Measurements from ENCODE around the gene PTGER3. TPM values are rescaled to one million over a fixed set of nuclear protein-coding genes. Genes with fewer than 3 reads are reported as not detected.

PTGER3 gene
- polyA plus RNA-seq, 1 donor (not counting 4 experiments of a cell fraction or from before 2014, with no cell fraction given), result 0.04 TPM

DNA sequence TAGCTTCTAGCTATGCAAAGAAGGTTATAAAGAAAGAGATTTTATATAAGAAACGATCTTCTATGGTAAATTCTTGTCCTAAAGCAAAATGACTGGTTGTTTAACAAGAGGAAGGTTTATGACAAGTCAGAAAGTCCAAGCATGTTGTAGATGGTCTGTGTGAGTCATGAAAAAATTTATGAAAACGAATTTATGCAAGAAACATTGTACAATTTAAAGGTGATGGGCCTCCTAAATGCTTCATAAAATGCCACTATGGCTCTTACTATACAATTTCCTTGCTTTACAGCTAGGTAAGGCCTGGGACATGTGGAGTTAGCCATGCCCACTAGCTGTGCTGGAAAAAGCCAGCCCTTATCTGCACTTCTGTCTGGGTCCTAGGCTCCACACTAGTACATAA is 125.4 kb downstream of the PTGER3 start:
- Histone ChIP-seq H3K9me3 (ENCODE audit: control insufficient read depth, low read depth, low read length) (no peaks in the 10 kb centered on the region), H3K4me2 (ENCODE audit: control insufficient read depth, extremely low read depth, insufficient read depth, low read depth, low read length) (no peak overlapping the region), H4K20me1 (ENCODE audit: control insufficient read depth, extremely low read depth, insufficient read depth, low read length) (no peaks in the 10 kb centered on the region), H3K27me3 (ENCODE audit: control insufficient read depth, extremely low read depth, insufficient read depth, low read length) (no peaks in the 10 kb centered on the region), H3K27ac (ENCODE audit: control insufficient read depth, insufficient read depth, low read length) (no peak overlapping the region), H3K9ac (ENCODE audit: control insufficient read depth, extremely low read depth, insufficient read depth, low read length) (no peak overlapping the region), H2AFZ (ENCODE audit: control insufficient read depth, low read length) (no peak overlapping the region), H3K79me2 (ENCODE audit: control insufficient read depth, insufficient read depth, low read length) (no peaks in the 10 kb centered on the region), H3K36me3 (ENCODE audit: control insufficient read depth in 2 of 2, extremely low read depth in 1 of 2, insufficient read depth in 2 of 2, low read length in 2 of 2) (no peaks in the 10 kb centered on the region), H3K4me3 (ENCODE audit: control insufficient read depth in 2 of 3, extremely low read depth in 1 of 3, insufficient read depth in 2 of 3, low read depth in 1 of 3, low read length in 3 of 3) (no peak overlapping the region), H3K9me1 (ENCODE audit: control insufficient read depth, extremely low read depth, insufficient read depth, low read length) (no peaks in the 10 kb centered on the region), H3K4me1 (ENCODE audit: control insufficient read depth, extremely low read depth, insufficient read depth, low read length) (no peaks in the 10 kb centered on the region)
- no peak for FAIRE-seq
- DNase-seq (ENCODE audit: low read depth, low spot score), result no peak
- TF ChIP-seq, protein P1, sequence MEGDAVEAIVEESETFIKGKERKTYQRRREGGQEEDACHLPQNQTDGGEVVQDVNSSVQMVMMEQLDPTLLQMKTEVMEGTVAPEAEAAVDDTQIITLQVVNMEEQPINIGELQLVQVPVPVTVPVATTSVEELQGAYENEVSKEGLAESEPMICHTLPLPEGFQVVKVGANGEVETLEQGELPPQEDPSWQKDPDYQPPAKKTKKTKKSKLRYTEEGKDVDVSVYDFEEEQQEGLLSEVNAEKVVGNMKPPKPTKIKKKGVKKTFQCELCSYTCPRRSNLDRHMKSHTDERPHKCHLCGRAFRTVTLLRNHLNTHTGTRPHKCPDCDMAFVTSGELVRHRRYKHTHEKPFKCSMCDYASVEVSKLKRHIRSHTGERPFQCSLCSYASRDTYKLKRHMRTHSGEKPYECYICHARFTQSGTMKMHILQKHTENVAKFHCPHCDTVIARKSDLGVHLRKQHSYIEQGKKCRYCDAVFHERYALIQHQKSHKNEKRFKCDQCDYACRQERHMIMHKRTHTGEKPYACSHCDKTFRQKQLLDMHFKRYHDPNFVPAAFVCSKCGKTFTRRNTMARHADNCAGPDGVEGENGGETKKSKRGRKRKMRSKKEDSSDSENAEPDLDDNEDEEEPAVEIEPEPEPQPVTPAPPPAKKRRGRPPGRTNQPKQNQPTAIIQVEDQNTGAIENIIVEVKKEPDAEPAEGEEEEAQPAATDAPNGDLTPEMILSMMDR (optimal IDR thresholded peaks at IDR 0.05 in 1 of 3, IDR thresholded peaks at IDR 0.05 in 1 of 3, conservative IDR thresholded peaks at IDR 0.05 in 1 of 3; ENCODE audit: extremely low read depth in 1 of 3, insufficient read depth in 2 of 3, low read length in 3 of 3), result no peak
- no peak for TF ChIP-seq EZH2 (IDR thresholded peaks at IDR 0.05; ENCODE audit: low read length)
- dilution Hi-C loops (cut with MboI; ENCODE audit: extremely low pct_ligation_motif_present, low sequenced_read_pairs), result no loop called here

Small RNAs within 50 kb of the gene (small RNA-seq; reads per million reads assigned to genes)
- 27.7 to 2,722 (median 2,440) reads per million in 3 experiments for gene MIR186 (ENCODE audit: insufficient read length in 3 of 3, low read depth in 3 of 3, low replicate concordance in 1 of 3)

Other genes with a start within 250 kb of the PTGER3 start
- 56.5 to 92.3 TPM (median 63.2 TPM) in 3 replicates for gene ZRANB2, start 33.2 kb upstream of the PTGER3 start, polyA plus RNA-seq